Measurements from ENCODE around the gene KRCC1.

KRCC1 gene

GRCh38 chr2:88042476-88042875, 13.1 kb downstream of the KRCC1 start:
- Histone ChIP-seq H3K4me3 (ENCODE audit: severe bottlenecking) (no peak overlapping the region), H3K9me3 (ENCODE audit: severe bottlenecking) (no peaks in the 10 kb centered on the region), H3K27me3 (ENCODE audit: insufficient read depth, poor library complexity, severe bottlenecking) (no peaks in the 10 kb centered on the region), H3K4me1 (ENCODE audit: insufficient read depth, poor library complexity, severe bottlenecking) (peaks cover 24% of the 10 kb centered on the region), H3K27ac (ENCODE audit: poor library complexity, severe bottlenecking) (no peak overlapping the region), H3K36me3 (ENCODE audit: low read depth) (no peaks in the 10 kb centered on the region)
- no peak for TF ChIP-seq CTCF (IDR thresholded peaks at IDR 0.05; ENCODE audit: poor library complexity, severe bottlenecking)
- no peak for ATAC-seq (ENCODE audit: low read depth)
- no peak for DNase-seq (ENCODE audit: low spot score)

- DNase-seq (ENCODE audit: low spot score) (no peak), ATAC-seq (ENCODE audit: low read depth) (peak; percentile 100)
- Histone ChIP-seq H3K4me1 (ENCODE audit: insufficient read depth, poor library complexity, severe bottlenecking) (peaks cover 24% of the 10 kb centered on the region), H3K27ac (ENCODE audit: poor library complexity, severe bottlenecking) (peak overlapping the region; percentile 57), H3K4me3 (ENCODE audit: severe bottlenecking) (no peak overlapping the region), H3K9me3 (ENCODE audit: severe bottlenecking) (no peaks in the 10 kb centered on the region), H3K27me3 (ENCODE audit: insufficient read depth, poor library complexity, severe bottlenecking) (no peaks in the 10 kb centered on the region), H3K36me3 (ENCODE audit: low read depth) (peaks cover 9% of the 10 kb centered on the region; the same call in 1 of the 2 replicates)
- TF ChIP-seq CTCF (IDR thresholded peaks at IDR 0.05; ENCODE audit: poor library complexity, severe bottlenecking) = no peak
Observed at GRCh38 chr2:88038263-88039105, 17.1 kb downstream of the KRCC1 start.

GRCh38 chr2:88036606-88037005, 19.0 kb downstream of the KRCC1 start:
- no peak for ATAC-seq (ENCODE audit: low read depth)
- H3K27me3 ChIP-seq (ENCODE audit: insufficient read depth, poor library complexity, severe bottlenecking) = no peaks in the 10 kb centered on the region
- no peak for DNase-seq (ENCODE audit: low spot score)
- TF ChIP-seq CTCF (IDR thresholded peaks at IDR 0.05; ENCODE audit: poor library complexity, severe bottlenecking) = no peak
- no peaks in the 10 kb centered on the region for H3K9me3 ChIP-seq (ENCODE audit: severe bottlenecking)
- no peak overlapping the region for H3K27ac ChIP-seq (ENCODE audit: poor library complexity, severe bottlenecking)
- peaks cover 14% of the 10 kb centered on the region for H3K4me1 ChIP-seq (ENCODE audit: insufficient read depth, poor library complexity, severe bottlenecking)
- peaks cover 12% of the 10 kb centered on the region for H3K36me3 ChIP-seq (ENCODE audit: low read depth)
- H3K4me3 ChIP-seq (ENCODE audit: severe bottlenecking) = no peak overlapping the region

GRCh38 chr2:88036182-88036581, 19.4 kb downstream of the KRCC1 start:
- no peak overlapping the region for H3K4me3 ChIP-seq (ENCODE audit: severe bottlenecking)
- no peaks in the 10 kb centered on the region for H3K9me3 ChIP-seq (ENCODE audit: severe bottlenecking)
- no peak for TF ChIP-seq CTCF (IDR thresholded peaks at IDR 0.05; ENCODE audit: poor library complexity, severe bottlenecking)
- DNase-seq (ENCODE audit: low spot score) (no peak), ATAC-seq (ENCODE audit: low read depth) (no peak)
- H3K27me3 ChIP-seq (ENCODE audit: insufficient read depth, poor library complexity, severe bottlenecking) = no peaks in the 10 kb centered on the region
- H3K4me1 ChIP-seq (ENCODE audit: insufficient read depth, poor library complexity, severe bottlenecking) = peaks cover 14% of the 10 kb centered on the region
- peaks cover 12% of the 10 kb centered on the region for H3K36me3 ChIP-seq (ENCODE audit: low read depth)
- H3K27ac ChIP-seq (ENCODE audit: poor library complexity, severe bottlenecking) = no peak overlapping the region
